22Rv1 (cell line): ENCODE results near the gene PCDHA6.
"Not testable (repeated sequence)": the region's sequence is repeated elsewhere in the genome, so short reads cannot be mapped to it uniquely, and the experiment has no call there.

Experiments used
- H3K27ac ChIP-seq: fragments of 450-650 bp; 2 replicates; pipeline ENCODE4 v1.5.1; 2017
- ZFX ChIP-seq: fragments of 450-650 bp; IDR thresholded peaks from 2 replicates; pipeline ENCODE4 v1.6.1; 2017; ENCODE audit warnings: antibody characterized with exemption, borderline replicate concordance
- TF ChIP-seq, protein P1 (sequence below): fragments of 450-650 bp; IDR thresholded peaks from 2 replicates; pipeline ENCODE4 v1.5.1; 2017; ENCODE audit warnings: mild to moderate bottlenecking

PCDHA6 gene

DNA sequence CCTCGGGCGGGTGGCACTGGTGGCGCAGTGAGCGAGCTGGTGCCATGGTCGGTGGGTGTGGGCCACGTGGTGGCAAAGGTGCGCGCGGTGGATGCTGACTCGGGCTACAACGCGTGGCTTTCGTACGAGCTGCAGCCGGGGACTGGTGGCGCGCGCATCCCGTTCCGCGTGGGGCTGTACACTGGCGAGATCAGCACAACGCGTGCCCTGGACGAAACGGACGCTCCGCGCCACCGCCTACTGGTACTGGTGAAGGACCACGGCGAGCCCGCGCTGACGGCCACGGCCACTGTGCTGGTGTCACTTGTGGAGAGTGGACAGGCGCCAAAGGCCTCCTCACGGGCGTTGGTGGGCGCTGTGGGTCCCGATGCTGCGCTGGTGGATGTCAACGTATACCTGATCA lies 18.9 kb upstream of the PCDHA6 start:
- H3K27ac ChIP-seq, result no peak overlapping the region
- TF ChIP-seq, protein P1, sequence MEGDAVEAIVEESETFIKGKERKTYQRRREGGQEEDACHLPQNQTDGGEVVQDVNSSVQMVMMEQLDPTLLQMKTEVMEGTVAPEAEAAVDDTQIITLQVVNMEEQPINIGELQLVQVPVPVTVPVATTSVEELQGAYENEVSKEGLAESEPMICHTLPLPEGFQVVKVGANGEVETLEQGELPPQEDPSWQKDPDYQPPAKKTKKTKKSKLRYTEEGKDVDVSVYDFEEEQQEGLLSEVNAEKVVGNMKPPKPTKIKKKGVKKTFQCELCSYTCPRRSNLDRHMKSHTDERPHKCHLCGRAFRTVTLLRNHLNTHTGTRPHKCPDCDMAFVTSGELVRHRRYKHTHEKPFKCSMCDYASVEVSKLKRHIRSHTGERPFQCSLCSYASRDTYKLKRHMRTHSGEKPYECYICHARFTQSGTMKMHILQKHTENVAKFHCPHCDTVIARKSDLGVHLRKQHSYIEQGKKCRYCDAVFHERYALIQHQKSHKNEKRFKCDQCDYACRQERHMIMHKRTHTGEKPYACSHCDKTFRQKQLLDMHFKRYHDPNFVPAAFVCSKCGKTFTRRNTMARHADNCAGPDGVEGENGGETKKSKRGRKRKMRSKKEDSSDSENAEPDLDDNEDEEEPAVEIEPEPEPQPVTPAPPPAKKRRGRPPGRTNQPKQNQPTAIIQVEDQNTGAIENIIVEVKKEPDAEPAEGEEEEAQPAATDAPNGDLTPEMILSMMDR, result no peak
- no peak for TF ChIP-seq ZFX

DNA sequence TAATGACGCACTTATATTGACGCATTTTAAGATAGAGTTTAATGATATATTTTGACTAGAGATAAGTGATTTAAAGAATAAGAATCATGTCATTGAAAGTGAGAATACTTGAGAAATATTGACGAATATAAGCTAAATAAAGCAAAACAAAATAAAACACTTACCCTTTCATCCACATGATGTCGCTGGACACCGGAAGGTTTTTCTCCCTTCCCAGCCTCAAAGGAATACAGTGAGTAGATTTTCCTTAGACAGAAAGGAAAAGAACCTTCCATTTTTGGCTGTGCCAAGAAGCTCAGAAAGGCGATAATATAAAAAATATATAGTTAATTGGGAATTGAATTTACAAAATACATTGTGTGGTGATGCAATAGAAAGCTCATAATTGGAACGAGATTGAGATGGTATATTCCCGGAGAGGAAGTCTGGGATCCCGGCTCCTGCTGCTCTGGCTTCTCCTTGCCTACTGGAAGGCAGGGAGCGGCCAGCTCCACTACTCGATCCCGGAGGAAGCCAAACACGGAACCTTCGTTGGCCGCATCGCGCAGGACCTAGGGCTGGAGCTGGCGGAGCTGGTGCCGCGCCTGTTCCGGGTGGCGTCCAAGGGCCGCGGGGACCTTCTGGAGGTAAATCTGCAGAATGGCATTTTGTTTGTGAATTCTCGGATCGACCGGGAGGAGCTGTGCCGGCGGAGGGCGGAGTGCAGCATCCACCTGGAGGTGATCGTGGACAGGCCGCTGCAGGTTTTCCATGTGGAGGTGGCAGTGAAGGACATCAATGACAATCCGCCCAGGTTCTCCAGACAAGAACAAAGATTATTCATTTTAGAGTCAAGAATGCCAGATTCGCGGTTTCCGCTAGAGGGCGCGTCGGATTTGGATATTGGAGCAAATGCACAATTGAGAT lies 6.1 kb upstream of the PCDHA6 start, which contains the start of gene PCDHA5:
PCDHA5 (plus strand) TSS at position 239 of the 906 bp plus-strand sequence.
- TF ChIP-seq, protein P1, result peak; percentile 56
- TF ChIP-seq ZFX, result no peak
- peak within 1 kb of the TSS; percentile 81 for H3K27ac ChIP-seq

DNA sequence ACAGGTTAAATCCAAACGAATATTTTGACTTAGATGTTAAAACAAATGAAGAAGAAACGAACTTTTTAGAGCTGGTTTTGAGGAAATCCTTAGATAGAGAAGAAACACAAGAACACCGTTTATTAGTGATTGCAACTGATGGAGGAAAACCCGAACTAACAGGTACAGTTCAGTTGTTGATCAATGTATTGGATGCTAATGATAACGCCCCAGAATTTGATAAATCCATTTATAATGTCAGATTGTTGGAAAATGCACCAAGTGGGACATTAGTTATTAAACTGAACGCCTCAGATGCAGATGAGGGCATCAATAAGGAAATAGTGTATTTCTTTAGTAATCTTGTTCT lies 5.5 kb upstream of the PCDHA6 start:
- TF ChIP-seq, protein P1, result peak; percentile 22; the same call in 1 of the 2 replicates
- TF ChIP-seq ZFX, result no peak
- H3K27ac ChIP-seq, result peak overlapping the region; percentile 81

DNA sequence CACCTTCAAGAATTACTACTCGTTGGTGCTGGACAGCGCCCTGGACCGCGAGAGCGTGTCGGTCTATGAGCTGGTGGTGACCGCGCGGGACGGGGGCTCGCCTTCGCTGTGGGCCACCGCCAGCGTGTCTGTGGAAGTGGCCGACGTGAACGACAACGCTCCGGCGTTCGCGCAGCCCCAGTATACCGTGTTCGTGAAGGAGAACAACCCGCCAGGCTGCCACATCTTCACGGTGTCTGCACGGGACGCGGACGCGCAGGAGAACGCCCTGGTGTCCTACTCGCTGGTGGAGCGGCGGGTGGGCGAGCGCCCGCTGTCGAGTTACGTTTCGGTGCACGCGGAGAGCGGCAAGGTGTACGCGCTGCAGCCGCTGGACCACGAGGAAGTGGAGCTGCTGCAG lies 4.8 kb upstream of the PCDHA6 start:
- H3K27ac ChIP-seq, result not testable (repeated sequence)

DNA sequence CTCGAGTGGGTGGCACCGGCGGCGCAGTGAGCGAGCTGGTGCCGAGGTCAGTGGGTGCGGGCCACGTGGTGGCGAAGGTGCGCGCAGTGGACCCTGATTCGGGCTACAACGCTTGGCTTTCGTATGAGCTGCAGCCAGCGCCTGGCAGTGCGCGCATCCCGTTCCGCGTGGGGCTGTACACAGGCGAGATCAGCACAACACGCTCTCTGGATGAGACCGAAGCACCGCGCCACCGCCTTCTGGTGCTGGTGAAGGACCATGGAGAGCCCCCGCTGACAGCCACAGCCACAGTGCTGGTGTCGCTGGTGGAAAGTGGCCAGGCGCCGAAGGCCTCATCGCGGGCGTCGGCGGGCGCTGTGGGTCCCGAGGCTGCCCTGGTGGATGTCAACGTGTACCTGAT lies 4.3 kb upstream of the PCDHA6 start:
- TF ChIP-seq, protein P1, result no peak
- TF ChIP-seq ZFX, result no peak
- no peak overlapping the region for H3K27ac ChIP-seq

DNA sequence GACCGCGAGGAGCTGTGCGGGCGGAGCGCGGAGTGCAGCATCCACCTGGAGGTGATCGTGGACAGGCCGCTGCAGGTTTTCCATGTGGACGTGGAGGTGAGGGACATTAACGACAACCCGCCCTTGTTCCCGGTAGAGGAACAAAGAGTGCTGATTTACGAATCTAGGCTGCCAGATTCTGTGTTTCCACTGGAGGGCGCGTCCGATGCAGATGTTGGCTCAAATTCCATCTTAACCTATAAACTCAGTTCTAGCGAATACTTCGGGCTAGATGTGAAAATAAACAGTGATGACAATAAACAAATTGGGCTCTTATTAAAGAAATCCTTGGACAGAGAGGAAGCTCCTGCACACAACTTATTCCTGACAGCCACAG lies 590 bp downstream of the PCDHA6 start:
- no peak overlapping the region for H3K27ac ChIP-seq
- TF ChIP-seq, protein P1, result no peak
- no peak for TF ChIP-seq ZFX

DNA sequence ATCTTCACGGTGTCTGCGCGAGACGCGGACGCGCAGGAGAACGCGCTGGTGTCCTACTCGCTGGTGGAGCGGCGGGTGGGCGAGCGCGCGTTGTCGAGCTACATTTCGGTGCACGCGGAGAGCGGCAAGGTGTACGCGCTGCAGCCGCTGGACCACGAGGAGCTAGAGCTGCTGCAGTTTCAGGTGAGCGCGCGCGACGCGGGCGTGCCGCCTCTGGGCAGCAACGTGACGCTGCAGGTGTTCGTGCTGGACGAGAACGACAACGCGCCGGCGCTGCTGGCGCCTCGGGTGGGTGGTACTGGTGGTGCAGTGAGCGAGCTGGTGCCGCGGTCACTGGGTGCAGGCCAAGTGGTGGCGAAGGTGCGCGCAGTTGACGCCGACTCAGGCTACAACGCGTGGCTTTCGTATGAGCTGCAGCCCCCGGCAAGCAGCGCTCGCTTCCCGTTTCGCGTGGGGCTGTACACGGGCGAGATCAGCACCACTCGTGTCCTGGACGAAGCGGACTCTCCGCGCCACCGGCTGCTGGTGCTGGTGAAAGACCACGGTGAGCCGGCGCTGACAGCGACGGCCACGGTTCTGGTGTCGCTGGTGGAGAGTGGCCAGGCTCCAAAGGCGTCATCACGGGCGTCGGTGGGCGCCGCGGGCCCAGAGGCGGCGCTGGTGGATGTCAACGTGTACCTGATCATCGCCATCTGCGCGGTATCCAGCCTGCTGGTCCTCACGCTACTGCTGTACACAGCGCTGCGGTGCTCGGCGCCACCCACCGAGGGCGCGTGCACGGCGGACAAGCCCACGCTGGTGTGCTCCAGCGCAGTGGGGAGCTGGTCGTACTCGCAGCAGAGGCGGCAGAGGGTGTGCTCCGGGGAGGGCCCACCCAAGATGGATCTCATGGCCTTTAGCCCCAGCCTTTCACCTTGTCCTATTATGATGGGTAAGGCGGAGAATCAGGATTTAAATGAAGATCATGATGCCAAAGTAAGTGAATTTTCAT lies 2.0 kb downstream of the PCDHA6 start:
- not testable (repeated sequence) for H3K27ac ChIP-seq

DNA sequence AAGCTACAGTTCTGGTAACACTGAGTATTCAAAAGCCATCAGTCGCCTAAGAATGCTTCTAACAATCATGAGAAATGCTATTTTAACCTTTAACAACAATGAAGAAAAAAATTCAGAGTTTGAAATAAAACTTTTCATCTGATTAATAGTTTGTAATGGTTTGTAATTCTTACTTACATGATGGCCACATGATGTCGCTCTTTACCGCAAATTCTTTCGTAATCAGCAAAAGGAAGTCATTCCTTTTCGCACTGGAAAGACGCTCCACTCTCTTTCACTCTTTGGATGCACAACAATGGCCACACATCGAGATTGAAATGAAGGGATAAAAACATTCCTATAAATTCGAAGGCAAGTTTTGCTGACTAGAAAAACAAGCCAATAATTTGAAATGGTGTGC lies 6.2 kb downstream of the PCDHA6 start, which contains the start of gene PCDHA7:
PCDHA7 (plus strand) TSS at position 277 of the 400 bp plus-strand sequence; CDS start at position 392, 115 bp downstream.
- H3K27ac ChIP-seq, result no peak within 1 kb of the TSS
- TF ChIP-seq ZFX, result no peak
- TF ChIP-seq, protein P1, result no peak

DNA sequence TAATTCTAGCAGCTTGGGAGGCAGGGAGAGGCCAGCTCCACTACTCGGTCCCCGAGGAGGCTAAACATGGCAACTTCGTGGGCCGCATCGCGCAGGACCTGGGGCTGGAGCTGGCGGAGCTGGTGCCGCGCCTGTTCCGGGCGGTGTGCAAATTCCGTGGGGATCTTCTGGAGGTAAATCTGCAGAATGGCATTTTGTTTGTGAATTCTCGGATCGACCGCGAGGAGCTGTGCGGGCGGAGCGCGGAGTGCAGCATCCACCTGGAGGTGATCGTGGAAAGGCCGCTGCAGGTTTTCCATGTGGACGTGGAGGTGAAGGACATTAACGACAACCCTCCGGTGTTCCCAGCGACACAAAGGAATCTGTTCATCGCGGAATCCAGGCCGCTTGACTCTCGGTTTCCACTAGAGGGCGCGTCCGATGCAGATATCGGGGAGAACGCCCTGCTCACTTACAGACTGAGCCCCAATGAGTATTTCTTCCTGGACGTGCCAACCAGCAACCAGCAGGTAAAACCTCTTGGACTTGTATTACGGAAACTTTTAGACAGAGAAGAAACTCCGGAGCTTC lies 6.8 kb downstream of the PCDHA6 start:
- H3K27ac ChIP-seq, result not testable (repeated sequence)
